ENCODE results near the gene TENM4. TPM values are rescaled to one million over a fixed set of nuclear protein-coding genes. Genes with fewer than 3 reads are reported as not detected.

TENM4 gene
- total RNA-seq, 4 donors from 2014 or later: 2.3 to 18.9 (median 4.5) TPM

DNA sequence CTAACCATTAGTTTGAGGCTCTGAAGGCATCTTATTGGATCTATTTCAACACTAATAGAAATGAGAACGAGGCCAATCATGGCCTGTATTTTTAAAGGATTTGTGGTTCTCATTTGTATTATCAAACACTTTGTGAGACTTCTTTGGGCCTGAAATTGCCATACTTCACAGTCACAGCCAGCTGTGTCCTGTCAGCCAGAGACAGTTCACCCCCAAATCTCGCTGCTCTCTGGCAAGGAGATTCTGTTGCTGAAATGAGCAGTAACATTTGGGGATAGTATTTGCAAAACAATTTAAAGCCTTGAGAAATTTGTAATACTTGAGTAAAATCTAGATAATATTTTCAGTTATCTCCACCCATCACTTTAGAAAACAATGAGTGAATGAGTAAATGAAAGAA is 26.9 kb upstream of the TENM4 start:
- ATAC-seq (ENCODE audit: low FRiP score) (no peak), DNase-seq (ENCODE audit: low spot score) (no peak)
- TF ChIP-seq, protein P1, sequence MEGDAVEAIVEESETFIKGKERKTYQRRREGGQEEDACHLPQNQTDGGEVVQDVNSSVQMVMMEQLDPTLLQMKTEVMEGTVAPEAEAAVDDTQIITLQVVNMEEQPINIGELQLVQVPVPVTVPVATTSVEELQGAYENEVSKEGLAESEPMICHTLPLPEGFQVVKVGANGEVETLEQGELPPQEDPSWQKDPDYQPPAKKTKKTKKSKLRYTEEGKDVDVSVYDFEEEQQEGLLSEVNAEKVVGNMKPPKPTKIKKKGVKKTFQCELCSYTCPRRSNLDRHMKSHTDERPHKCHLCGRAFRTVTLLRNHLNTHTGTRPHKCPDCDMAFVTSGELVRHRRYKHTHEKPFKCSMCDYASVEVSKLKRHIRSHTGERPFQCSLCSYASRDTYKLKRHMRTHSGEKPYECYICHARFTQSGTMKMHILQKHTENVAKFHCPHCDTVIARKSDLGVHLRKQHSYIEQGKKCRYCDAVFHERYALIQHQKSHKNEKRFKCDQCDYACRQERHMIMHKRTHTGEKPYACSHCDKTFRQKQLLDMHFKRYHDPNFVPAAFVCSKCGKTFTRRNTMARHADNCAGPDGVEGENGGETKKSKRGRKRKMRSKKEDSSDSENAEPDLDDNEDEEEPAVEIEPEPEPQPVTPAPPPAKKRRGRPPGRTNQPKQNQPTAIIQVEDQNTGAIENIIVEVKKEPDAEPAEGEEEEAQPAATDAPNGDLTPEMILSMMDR (IDR thresholded peaks at IDR 0.05): no peak

DNA sequence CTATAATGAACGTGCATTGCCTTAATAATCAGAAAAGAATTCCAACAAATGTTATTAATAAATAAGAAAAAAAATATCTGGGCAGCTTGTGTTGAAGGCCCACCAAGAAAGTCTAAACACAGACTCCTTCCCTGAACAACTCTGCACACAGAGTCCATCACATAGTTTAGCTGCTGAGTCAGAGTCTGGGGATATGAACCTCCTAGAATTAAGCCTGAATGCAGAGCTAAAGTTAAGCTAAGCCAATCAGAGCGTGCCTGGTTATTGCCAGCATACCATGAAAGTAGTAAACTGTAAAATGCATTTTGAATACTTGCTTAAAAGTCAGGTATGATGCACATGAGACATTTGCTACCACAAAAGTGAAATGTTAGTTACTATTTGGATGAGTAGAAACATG is 25.6 kb upstream of the TENM4 start:
- no peak for ATAC-seq (ENCODE audit: low FRiP score)
- DNase-seq (ENCODE audit: low spot score): no peak
- TF ChIP-seq, protein P1 (IDR thresholded peaks at IDR 0.05): no peak

DNA sequence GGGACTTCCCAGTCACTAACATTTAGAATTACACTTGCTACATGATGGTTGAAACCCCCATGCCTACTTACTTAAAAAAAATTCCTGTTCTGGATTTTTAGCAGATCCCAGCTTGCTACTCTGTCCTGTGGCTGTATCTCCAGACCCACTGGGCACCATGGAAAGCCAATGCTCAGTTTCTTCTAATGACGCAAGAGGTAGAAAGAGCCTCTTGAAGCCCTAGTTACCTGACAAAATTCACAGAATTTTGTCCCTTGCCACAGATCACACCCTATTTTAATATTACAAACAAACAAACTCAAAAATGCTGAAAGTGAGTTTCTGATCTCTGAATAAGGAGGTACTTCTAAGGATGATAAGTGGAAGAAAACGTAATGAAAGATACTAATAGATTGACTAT is 24.3 kb upstream of the TENM4 start:
- TF ChIP-seq, protein P1 (IDR thresholded peaks at IDR 0.05): no peak
- no peak for DNase-seq (ENCODE audit: low spot score)

DNA sequence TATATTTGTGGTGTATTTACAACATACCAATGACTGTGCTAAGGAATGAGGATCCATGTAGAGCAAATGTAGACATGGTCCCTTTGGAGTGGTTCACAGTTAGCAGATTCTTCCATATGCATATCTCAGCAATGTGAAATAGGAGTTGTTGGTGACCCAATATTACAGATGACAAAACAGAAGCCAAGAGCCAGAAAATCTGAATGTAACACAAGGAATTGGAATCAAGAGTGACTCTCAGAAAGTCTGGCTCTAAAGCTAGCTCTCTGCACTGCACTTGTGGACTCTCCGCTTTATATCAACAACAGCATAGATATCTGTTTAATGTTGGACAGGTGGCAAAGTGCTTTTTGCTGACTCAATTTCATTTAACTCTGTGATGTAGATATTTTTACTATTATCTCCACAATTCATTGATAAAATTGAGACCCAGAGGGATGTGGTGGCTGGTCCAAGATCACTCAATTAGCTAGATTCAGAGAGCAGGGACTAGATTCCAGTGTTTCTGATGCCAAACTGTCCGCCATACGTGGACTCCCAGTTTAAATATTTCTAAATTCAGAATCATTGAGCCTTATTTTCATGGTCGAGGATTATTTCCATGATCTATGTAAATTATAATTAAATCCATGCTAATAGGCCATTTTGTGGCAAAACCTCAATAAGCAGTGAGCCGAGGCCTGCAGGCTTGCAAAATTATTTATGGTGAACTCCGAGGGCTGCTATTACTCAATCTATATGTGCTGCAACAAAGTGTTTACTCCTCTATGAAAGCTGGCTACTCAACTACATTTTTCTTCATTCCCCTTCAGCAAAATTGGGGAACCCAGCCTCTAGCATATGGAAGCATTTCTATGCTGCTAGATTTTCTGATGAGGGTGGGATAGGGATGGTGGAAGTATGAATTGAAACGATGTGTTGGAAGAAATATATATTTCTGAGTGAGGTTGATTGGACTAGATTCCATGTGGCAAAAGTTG is 21.1 kb upstream of the TENM4 start:
- DNase-seq (ENCODE audit: low spot score) (no peak), ATAC-seq (ENCODE audit: low FRiP score) (no peak)
- TF ChIP-seq, protein P1 (IDR thresholded peaks at IDR 0.05): no peak

More for the DNA sequence above, 24.3 kb upstream of the TENM4 start:
- ATAC-seq (ENCODE audit: low FRiP score): no peak

DNA sequence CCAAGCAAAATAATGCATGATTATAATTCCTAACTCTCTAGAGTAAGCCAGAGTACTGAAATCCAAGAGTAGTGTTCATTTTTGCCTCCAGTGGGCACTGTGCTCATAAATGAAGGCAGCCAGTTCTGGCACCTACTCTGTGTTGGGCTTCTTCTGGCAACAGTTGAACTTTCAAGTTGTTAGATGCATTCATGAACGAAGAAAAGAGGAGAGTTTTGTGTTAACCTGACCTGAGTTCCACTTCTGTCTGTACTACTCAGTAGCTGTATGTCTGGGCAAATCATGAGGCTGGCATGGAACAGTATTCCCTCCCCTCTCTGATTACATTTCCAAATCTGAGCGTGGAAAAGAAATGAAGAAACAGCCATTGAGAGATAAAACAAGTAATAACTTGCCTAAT is 20.3 kb upstream of the TENM4 start:
- DNase-seq (ENCODE audit: low spot score): no peak
- TF ChIP-seq, protein P1 (IDR thresholded peaks at IDR 0.05): no peak

DNA sequence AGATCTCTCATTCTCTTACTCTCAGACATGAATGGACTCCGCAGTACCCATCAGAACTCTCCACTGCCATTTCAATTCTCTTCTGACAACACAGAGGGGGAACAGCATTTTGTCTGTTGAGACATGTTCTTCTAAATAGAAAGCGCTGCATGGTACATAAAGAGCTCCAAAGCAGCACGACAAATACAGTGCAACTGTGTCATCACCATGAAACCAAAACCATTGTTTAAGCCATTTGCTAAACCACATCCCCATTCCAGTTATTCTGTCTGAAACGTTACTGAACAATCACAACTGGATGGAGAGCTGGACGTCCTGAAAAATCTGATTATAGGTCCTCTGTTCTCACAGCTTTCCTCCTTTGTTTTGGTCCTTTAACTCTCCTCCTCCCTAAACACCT is 17.9 kb upstream of the TENM4 start:
- DNase-seq (ENCODE audit: low spot score): no peak
- TF ChIP-seq, protein P1 (IDR thresholded peaks at IDR 0.05): no peak
- no peak for ATAC-seq (ENCODE audit: low FRiP score)

More for the DNA sequence above, 20.3 kb upstream of the TENM4 start:
- ATAC-seq (ENCODE audit: low FRiP score): peak; percentile 84

DNA sequence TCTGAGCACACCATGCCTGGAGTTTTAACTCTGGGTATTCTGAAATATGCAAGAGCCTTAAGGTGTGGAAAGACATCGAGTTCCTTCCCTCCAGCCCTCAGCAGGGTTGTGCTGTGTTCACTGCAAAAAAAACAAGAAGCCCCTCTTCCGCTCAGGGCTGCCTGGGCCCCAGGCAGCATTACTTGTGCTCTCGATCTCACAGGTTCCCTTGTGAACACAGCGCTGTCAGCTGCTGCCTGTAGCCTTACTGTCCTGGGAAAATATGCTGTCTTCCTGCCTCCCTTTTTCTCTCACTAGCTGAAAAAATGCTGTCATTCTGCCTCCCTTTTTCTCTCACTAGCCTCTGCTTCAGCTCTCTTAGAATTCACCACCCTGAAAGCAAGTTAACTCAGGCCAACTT is 15.7 kb upstream of the TENM4 start:
- TF ChIP-seq, protein P1 (IDR thresholded peaks at IDR 0.05): no peak
- DNase-seq (ENCODE audit: low spot score): no peak
- ATAC-seq (ENCODE audit: low FRiP score): no peak

Data from omental fat pad (tissue), 4 donors.